ENCODE results near the gene MMP25. TPM values are rescaled to one million over a fixed set of nuclear protein-coding genes. Genes with fewer than 3 reads are reported as not detected.

Gene MMP25
- total RNA-seq, 2 experiments from 2014 or later, result 0.42 to 0.80 TPM

DNA sequence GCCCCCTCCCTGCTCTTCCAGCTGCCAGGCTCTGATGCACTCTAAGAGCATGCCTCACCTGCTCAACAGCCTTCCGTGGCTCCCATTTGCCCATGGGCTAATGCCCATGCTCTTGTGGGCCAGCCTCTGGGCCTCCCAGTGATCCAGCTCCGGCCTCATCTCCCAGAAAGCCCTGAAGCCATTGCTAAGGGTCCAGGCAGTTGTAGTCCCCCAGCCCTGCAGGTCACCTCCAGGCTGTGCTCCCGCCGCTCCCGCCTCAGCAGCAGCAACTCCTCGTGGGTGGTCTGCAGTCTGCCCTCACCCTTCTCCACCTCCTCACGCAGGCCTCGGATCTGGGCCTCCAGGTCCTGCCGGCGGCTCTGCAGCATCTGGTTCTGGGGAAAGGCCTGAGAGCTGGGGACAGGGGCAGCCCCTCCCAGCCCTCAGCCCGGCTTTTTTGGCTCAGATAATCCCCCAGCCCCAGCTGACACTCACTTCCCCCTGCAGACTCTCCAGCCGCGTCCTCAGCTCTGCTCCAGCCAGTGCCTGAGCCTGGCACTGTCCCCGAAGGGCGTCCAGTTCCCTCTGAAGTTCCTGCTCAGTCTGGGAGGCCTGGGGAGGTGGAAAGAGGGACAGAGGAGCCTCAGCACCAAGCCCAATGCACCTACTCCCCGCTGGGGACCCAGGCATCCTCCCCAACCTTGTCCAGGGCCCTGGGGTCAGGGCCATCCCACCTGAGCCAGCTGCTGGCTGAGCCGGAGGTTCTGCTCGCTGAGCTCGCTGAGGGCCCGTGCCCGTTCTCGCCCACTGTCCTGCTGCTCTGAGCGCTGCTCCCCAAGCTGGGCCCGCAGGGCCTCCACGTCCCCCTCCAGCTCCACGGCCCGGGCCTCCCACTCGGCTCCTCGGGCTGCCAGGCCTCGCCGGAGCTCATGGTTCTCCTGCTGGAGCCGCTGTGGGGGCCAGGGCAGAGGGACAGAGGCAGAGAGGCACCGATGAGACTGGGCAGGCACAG lies 15.8 kb upstream of the MMP25 start:
- TF ChIP-seq, protein P1, sequence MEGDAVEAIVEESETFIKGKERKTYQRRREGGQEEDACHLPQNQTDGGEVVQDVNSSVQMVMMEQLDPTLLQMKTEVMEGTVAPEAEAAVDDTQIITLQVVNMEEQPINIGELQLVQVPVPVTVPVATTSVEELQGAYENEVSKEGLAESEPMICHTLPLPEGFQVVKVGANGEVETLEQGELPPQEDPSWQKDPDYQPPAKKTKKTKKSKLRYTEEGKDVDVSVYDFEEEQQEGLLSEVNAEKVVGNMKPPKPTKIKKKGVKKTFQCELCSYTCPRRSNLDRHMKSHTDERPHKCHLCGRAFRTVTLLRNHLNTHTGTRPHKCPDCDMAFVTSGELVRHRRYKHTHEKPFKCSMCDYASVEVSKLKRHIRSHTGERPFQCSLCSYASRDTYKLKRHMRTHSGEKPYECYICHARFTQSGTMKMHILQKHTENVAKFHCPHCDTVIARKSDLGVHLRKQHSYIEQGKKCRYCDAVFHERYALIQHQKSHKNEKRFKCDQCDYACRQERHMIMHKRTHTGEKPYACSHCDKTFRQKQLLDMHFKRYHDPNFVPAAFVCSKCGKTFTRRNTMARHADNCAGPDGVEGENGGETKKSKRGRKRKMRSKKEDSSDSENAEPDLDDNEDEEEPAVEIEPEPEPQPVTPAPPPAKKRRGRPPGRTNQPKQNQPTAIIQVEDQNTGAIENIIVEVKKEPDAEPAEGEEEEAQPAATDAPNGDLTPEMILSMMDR (IDR thresholded peaks at IDR 0.05), result no peak
- CTCF ChIA-PET, result interaction anchor here (0.9 to 9.0 kb wide), 10 partner anchors 14 to 103 kb away, joined by 3 to 181 read pairs (median 12); partner anchors contain the start of genes MMP25, PKMYT1 and ZSCAN10
- no peak for ATAC-seq (ENCODE audit: poor library complexity)
- Mint-ChIP-seq H3K36me3 (ENCODE audit: low read depth) (peaks cover 18% of the 10 kb centered on the region), H3K4me1 (ENCODE audit: low read depth) (peaks cover 27% of the 10 kb centered on the region), H3K27ac (no peak overlapping the region), H3K9me3 (no peaks in the 10 kb centered on the region), H3K4me3 (peak overlapping the region; percentile 52), H3K27me3 (peaks cover 54% of the 10 kb centered on the region)
- Histone ChIP-seq H3K4me1 (ENCODE audit: insufficient read depth, low read length) (peaks cover 35% of the 10 kb centered on the region), H3K4me3 (ENCODE audit: low read length) (no peak overlapping the region), H3K27ac (ENCODE audit: low read depth in 1 of 2, low read length in 2 of 2) (no peak overlapping the region), H3K36me3 (ENCODE audit: insufficient read depth, low read length) (peaks cover 20% of the 10 kb centered on the region), H3K9me3 (ENCODE audit: control insufficient read depth in 1 of 2, insufficient read depth in 1 of 2, low read length in 2 of 2) (peaks cover 0 to 13% of the 10 kb centered on the region in 2 experiments), H3K27me3 (ENCODE audit: control insufficient read depth in 1 of 2, insufficient read depth in 2 of 2, low read length in 2 of 2) (peaks cover 47 to 48% of the 10 kb centered on the region in 2 experiments)
- intact Hi-C loops (cut with DNase I, micrococcal nuclease), result no loop called here
- DNase-seq, result peak in 1 of 14 experiments; percentile 37
- POLR2A ChIA-PET, result interaction anchor here (0.7 to 4.5 kb wide), 11 partner anchors 7 to 253 kb away, joined by 3 to 24 read pairs (median 5); partner anchors contain the start of genes HCFC1R1, PKMYT1, THOC6 and TNFRSF12A

DNA sequence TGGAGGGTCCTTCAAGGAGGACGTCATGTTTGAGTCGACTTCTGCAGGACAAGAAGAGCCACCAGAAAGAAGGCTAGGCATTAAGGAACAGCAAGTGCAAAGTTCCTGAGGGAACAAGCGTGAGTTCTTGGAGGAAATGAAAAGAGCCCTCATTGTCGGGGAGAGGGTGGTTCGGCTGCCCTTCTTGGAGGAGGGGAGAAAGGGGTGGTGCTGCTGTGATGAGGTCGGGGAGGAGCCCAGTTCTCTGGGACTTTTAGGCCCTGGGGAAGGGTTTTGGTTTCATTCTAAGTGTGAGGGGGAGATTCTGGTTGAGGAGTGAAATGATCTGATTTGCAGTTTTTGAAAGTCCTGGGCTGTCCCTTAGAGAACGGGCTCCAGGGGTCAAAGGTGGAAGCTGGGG lies 13.7 kb upstream of the MMP25 start:
- TF ChIP-seq, protein P1 (IDR thresholded peaks at IDR 0.05), result no peak
- ATAC-seq (ENCODE audit: poor library complexity) (no peak), DNase-seq (peak in 1 of 14 experiments; percentile 25)
- peaks cover 46% of the 10 kb centered on the region for H3K4me1 ChIP-seq (ENCODE audit: insufficient read depth, low read length)
- H3K36me3 ChIP-seq (ENCODE audit: insufficient read depth, low read length), result no peaks in the 10 kb centered on the region
- H3K27me3 ChIP-seq (ENCODE audit: control insufficient read depth in 1 of 2, insufficient read depth in 2 of 2, low read length in 2 of 2), result peaks cover 65 to 68% of the 10 kb centered on the region in 2 experiments
- Mint-ChIP-seq H3K9me3 (no peaks in the 10 kb centered on the region), H3K4me3 (no peak overlapping the region), H3K27me3 (peaks cover 69% of the 10 kb centered on the region), H3K27ac (no peak overlapping the region), H3K36me3 (ENCODE audit: low read depth) (no peaks in the 10 kb centered on the region), H3K4me1 (ENCODE audit: low read depth) (peaks cover 36% of the 10 kb centered on the region)
- H3K27ac ChIP-seq (ENCODE audit: low read depth in 1 of 2, low read length in 2 of 2), result no peak overlapping the region
- no peak overlapping the region for H3K4me3 ChIP-seq (ENCODE audit: low read length)
- ChIA-PET POLR2A (interaction anchor here (1.6 kb wide), 2 partner anchors 42 to 118 kb away, joined by 5 to 8 read pairs; no protein-coding TSS in a partner anchor), CTCF (interaction anchor here (1.4 to 9.0 kb wide), 5 partner anchors 9 to 99 kb away, joined by 4 to 181 read pairs (median 5); no protein-coding TSS in a partner anchor)
- H3K9me3 ChIP-seq (ENCODE audit: control insufficient read depth in 1 of 2, insufficient read depth in 1 of 2, low read length in 2 of 2), result peaks cover 0 to 22% of the 10 kb centered on the region in 2 experiments
- intact Hi-C loops (cut with DNase I, micrococcal nuclease), result no loop called here

DNA sequence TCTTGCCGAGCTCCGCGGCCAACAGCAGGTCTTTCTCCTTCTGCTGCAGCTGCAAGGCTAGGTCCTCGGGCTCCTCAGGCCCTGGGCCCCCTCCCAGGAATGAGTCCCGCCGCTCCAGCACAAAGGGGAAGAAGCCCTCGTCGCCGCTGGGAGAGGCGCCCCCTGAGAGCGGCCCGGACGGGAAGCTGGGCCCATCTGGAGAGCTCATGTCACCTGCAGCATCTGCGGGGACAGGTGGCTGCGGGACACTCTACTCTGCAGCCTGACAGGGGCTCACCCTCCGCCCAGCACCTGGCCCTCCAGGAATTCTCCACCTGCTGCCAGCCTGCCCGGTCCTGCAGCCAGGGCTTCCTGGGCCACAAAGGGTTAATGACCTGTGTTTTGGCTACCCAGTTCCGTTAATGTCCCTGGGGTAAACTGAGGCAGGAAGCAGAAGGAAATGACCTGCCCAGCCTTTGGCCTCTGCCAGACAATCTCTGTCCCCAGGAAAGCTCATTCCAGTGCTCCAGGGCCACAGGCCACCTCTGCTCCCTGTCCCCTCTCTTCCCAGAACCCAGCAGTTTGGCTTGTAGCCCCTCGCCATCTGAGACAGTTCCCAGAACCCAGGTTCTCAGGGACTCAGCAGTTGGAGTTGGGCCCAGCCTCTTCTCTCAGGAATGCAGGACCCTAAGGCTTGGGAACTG lies 10.9 kb upstream of the MMP25 start:
- H3K4me3 ChIP-seq (ENCODE audit: low read length), result no peak overlapping the region
- peak in 1 of 14 experiments; percentile 23 for DNase-seq
- peaks cover 0 to 25% of the 10 kb centered on the region in 2 experiments for H3K9me3 ChIP-seq (ENCODE audit: control insufficient read depth in 1 of 2, insufficient read depth in 1 of 2, low read length in 2 of 2)
- H3K9me3 Mint-ChIP-seq, result no peaks in the 10 kb centered on the region
- POLR2A ChIA-PET, result interaction anchor here (1.0 to 2.1 kb wide), 2 partner anchors 10 to 94 kb away, joined by 3 to 7 read pairs; no protein-coding TSS in a partner anchor
- ATAC-seq (ENCODE audit: poor library complexity), result no peak
- peaks cover 80% of the 10 kb centered on the region for H3K27me3 Mint-ChIP-seq
- intact Hi-C loops (cut with DNase I, micrococcal nuclease), result no loop called here
- H3K4me1 ChIP-seq (ENCODE audit: insufficient read depth, low read length), result peaks cover 20% of the 10 kb centered on the region
- no peak overlapping the region for H3K27ac Mint-ChIP-seq
- no peak overlapping the region for H3K27ac ChIP-seq (ENCODE audit: low read depth in 1 of 2, low read length in 2 of 2)
- no peaks in the 10 kb centered on the region for H3K36me3 Mint-ChIP-seq (ENCODE audit: low read depth)
- peaks cover 17% of the 10 kb centered on the region for H3K4me1 Mint-ChIP-seq (ENCODE audit: low read depth)
- CTCF ChIA-PET, result interaction anchor here (1.2 to 3.0 kb wide), 2 partner anchors 94 to 1218 kb away, joined by 3 to 14 read pairs; no protein-coding TSS in a partner anchor
- H3K36me3 ChIP-seq (ENCODE audit: insufficient read depth, low read length), result no peaks in the 10 kb centered on the region
- H3K27me3 ChIP-seq (ENCODE audit: control insufficient read depth in 1 of 2, insufficient read depth in 2 of 2, low read length in 2 of 2), result peaks cover 72 to 82% of the 10 kb centered on the region in 2 experiments
- H3K4me3 Mint-ChIP-seq, result no peak overlapping the region
- TF ChIP-seq, protein P1 (IDR thresholded peaks at IDR 0.05), result no peak
